Measurements from ENCODE around the gene ARHGAP18.

GRCh38 chr6:129583866-129584265, 126.1 kb downstream of the ARHGAP18 start:
- TF ChIP-seq CTCF (tag by site-specific recombination; IDR thresholded peaks at IDR 0.05) (no peak), ZNF10 (tag by site-specific recombination; IDR thresholded peaks at IDR 0.05) (no peak), ZNF530 (tag by site-specific recombination; IDR thresholded peaks at IDR 0.05; ENCODE audit: low read depth) (no peak), ZNF510 (tag by site-specific recombination; IDR thresholded peaks at IDR 0.05; ENCODE audit: insufficient replicate concordance) (no peak), ZNF112 (tag by site-specific recombination; IDR thresholded peaks at IDR 0.05) (no peak)
